WERI-Rb-1 (cell line): ENCODE measurements around the gene DNMBP.

Source experiments
- DNase-seq: peaks from one replicate; pipeline ENCODE4 v3.0.0-alpha.2; 2020
- H3K27ac ChIP-seq: fragments of 250-450 bp; sonication (Bioruptor Pico); 2 replicates; pipeline ENCODE4 v1.5.1; 2020; ENCODE audit warnings: mild to moderate bottlenecking, moderate library complexity
- H3K27me3 ChIP-seq: fragments of 250-450 bp; sonication (Bioruptor Pico); 2 replicates; pipeline ENCODE4 v1.5.1; 2021; ENCODE audit warnings: mild to moderate bottlenecking, low read depth, moderate library complexity; ENCODE audit not compliant: insufficient read depth, severe bottlenecking
- H3K36me3 ChIP-seq: fragments of 250-450 bp; sonication (Bioruptor Pico); 2 replicates; pipeline ENCODE4 v1.5.1; 2020; ENCODE audit warnings: mild to moderate bottlenecking, moderate library complexity
- H3K4me3 ChIP-seq: 2 replicates; pipeline ENCODE4 v1.5.1; 2011; ENCODE audit warnings: low read depth, mild to moderate bottlenecking, control low read depth, low read length
- H3K9me3 ChIP-seq: fragments of 250-450 bp; sonication (Bioruptor Pico); 2 replicates; pipeline ENCODE4 v1.5.1; 2021; ENCODE audit warnings: mild to moderate bottlenecking, moderate library complexity; ENCODE audit not compliant: severe bottlenecking
- CTCF ChIP-seq: IDR thresholded peaks from 2 replicates; pipeline ENCODE4 v1.5.1; 2011; ENCODE audit warnings: low read depth, mild to moderate bottlenecking, control low read depth, inconsistent platforms, low read length

The DNMBP gene

GRCh38 chr10:99836711-99837110 lies 173.0 kb downstream of the DNMBP start:
- no peak for TF ChIP-seq CTCF
- H3K27ac ChIP-seq = no peak overlapping the region
- no peaks in the 10 kb centered on the region for H3K9me3 ChIP-seq
- no peaks in the 10 kb centered on the region for H3K27me3 ChIP-seq
- H3K36me3 ChIP-seq = no peaks in the 10 kb centered on the region
- no peak for DNase-seq
- H3K4me3 ChIP-seq = no peak overlapping the region

- H3K27me3 ChIP-seq = no peaks in the 10 kb centered on the region
- H3K9me3 ChIP-seq = no peaks in the 10 kb centered on the region
- no peak for DNase-seq
- no peak for TF ChIP-seq CTCF
- no peak overlapping the region for H3K4me3 ChIP-seq
- no peaks in the 10 kb centered on the region for H3K36me3 ChIP-seq
- no peak overlapping the region for H3K27ac ChIP-seq
Measured at GRCh38 chr10:99835947-99836346, 173.8 kb downstream of the DNMBP start.

DNA sequence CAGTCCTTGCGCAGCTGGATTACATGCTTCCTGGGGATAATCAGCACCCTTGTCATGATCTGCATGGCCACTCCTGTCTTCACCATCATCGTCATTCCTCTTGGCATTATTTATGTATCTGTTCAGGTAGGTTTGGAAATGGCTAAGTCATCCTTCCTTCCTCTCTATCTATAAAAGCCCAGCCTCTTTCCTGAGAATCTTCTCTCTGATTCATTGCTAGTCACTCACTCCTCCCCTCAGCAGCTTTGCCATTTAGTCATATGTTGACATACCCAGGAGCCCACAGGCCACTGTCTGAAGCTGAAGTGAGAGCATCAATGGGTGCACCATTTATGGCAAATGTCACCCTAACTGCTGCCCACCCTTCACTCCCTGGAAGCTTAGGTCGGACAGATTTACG lies 175.3 kb downstream of the DNMBP start:
- no peak for DNase-seq
- no peaks in the 10 kb centered on the region for H3K9me3 ChIP-seq
- TF ChIP-seq CTCF = no peak
- H3K4me3 ChIP-seq = no peak overlapping the region
- no peak overlapping the region for H3K27ac ChIP-seq
- H3K36me3 ChIP-seq = no peaks in the 10 kb centered on the region
- H3K27me3 ChIP-seq = no peaks in the 10 kb centered on the region

DNA sequence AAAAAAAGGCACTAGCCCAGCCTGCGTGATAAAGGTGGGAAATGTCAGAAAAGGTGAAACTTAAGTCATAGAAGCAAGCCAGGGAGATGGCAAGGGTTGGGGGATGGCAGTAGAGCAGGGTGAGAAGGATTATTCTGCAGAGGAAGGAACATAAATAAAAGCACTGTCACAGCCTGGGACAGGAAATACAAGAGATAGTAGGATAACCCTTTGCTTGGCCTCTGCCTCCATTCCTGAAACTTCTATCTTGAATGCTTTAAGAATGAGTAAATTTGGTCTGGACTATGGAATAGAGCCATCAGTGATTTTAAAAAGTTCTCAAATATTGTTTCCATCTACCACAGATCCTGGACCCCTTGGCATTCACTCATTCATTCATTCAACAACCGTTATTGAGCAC lies 177.3 kb downstream of the DNMBP start:
- Histone ChIP-seq H3K9me3 (no peaks in the 10 kb centered on the region), H3K4me3 (no peak overlapping the region), H3K36me3 (no peaks in the 10 kb centered on the region), H3K27ac (no peak overlapping the region), H3K27me3 (no peaks in the 10 kb centered on the region)
- DNase-seq = no peak
- no peak for TF ChIP-seq CTCF

GRCh38 chr10:99828464-99828863 lies 181.3 kb downstream of the DNMBP start:
- TF ChIP-seq CTCF = no peak
- H3K9me3 ChIP-seq = no peaks in the 10 kb centered on the region
- no peak for DNase-seq
- no peaks in the 10 kb centered on the region for H3K27me3 ChIP-seq
- no peak overlapping the region for H3K27ac ChIP-seq
- no peak overlapping the region for H3K4me3 ChIP-seq
- H3K36me3 ChIP-seq = no peaks in the 10 kb centered on the region

DNA sequence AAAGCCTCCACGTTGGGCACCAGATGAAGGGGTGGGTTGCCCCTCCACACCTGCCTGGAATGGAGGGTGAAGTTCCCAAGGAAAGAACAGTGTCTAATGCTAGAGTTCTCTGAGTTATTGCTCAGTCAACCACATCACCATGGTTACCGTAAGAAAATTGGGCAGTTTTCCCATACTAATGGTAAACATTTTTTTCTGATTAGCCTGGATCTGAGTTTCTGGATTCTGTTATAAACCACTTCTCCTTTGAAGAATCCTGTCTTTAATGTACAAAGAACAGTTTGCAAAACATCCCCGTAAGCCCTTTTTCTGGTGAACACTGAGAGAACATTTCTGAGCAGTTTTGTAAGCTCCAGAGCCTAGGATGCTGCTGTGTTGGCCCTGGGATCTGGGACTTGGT lies 181.8 kb downstream of the DNMBP start:
- Histone ChIP-seq H3K27ac (no peak overlapping the region), H3K36me3 (no peaks in the 10 kb centered on the region), H3K4me3 (no peak overlapping the region), H3K27me3 (no peaks in the 10 kb centered on the region), H3K9me3 (no peaks in the 10 kb centered on the region)
- no peak for DNase-seq
- no peak for TF ChIP-seq CTCF
